ENCODE results near the gene CADM3. TPM values are rescaled to one million over a fixed set of nuclear protein-coding genes. Genes with fewer than 3 reads are reported as not detected.

Gene CADM3
- polyA plus RNA-seq, 3 donors: not detected

DNA sequence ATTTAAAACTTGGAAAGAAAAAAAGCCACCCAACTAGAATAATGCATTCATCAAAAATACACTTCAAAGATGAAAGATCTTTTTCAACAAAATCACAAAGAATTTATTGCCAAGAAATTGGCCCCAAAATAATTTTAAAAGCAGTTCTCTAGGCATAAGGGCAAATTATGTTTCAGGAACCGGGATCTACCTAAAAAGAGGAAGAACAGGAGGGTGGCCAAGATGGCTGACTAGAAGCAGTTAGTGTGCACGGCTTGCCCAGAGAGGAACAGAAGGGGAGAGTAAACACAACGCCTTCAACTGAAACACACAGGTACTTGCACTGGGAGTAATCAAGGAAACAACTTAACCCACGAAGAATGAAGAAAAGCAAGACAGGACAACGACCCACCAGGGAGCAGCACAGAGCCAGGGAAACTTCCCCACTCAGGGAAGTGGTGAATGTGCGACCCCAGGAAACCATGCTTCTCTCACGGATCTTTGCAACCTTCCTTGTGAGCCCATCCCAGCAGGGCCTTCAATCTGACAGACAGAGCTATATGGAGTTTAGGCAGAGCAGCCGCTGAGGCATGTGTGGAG, 79.3 kb downstream of the CADM3 start:
- H3K27ac Mint-ChIP-seq: peak overlapping the region in 2 of 7 donors; percentile 16 to 27
- H2AFZ ChIP-seq (ENCODE audit: insufficient read depth, low read depth, low read length, poor library complexity, severe bottlenecking): peak overlapping the region; percentile 54

More for the DNA sequence above, 79.3 kb downstream of the CADM3 start:
- 81% methylated on average over 5 of the region's 8 CpGs for WGBS (ENCODE audit: insufficient coverage)
- Histone ChIP-seq H4K20me1 (ENCODE audit: insufficient read depth, low read length) (no peaks in the 10 kb centered on the region), H3K27me3 (ENCODE audit: control insufficient read depth in 2 of 2, insufficient read depth in 2 of 2, low read length in 2 of 2) (no peaks in the 10 kb centered on the region), H3K9me3 (replicated peaks in 1 of 2; ENCODE audit: control insufficient read depth in 1 of 2, insufficient read depth in 1 of 2, low read length in 2 of 2) (peaks cover 14 to 19% of the 10 kb centered on the region in 2 donors), H3K4me2 (replicated peaks; ENCODE audit: extremely low read depth, low read length, poor library complexity, severe bottlenecking) (peak overlapping the region; percentile 28), H3K4me3 (replicated peaks in 1 of 3; ENCODE audit: low read depth in 2 of 3, low read length in 3 of 3) (peak overlapping the region in 1 of 3 experiments; percentile 16), H3K27ac (ENCODE audit: low read depth in 1 of 2, low read length in 2 of 2) (no peak overlapping the region), H3K36me3 (replicated peaks in 1 of 2; ENCODE audit: control insufficient read depth in 1 of 2, insufficient read depth in 2 of 2, low read length in 2 of 2) (no peaks in the 10 kb centered on the region), H3K4me1 (ENCODE audit: control insufficient read depth in 1 of 2, insufficient read depth in 2 of 2, low read length in 2 of 2) (no peaks in the 10 kb centered on the region), H3K79me2 (ENCODE audit: insufficient read depth, low read length) (no peaks in the 10 kb centered on the region), H3K9ac (ENCODE audit: insufficient read depth, low read length, poor library complexity, severe bottlenecking) (no peak overlapping the region)
- Mint-ChIP-seq H3K4me3 (peak overlapping the region in 1 of 2 donors; percentile 9), H3K27me3 (ENCODE audit: low read depth in 3 of 3) (peaks cover 0 to 2% (median 0%) of the 10 kb centered on the region in 3 donors), H3K4me1 (peaks cover 12% of the 10 kb centered on the region), H3K9me3 (peaks cover 21 to 38% (median 32%) of the 10 kb centered on the region in 7 donors), H3K36me3 (peaks cover 0 to 3% of the 10 kb centered on the region in 2 donors)
- TF ChIP-seq CTCF (IDR thresholded peaks at IDR 0.05): no peak
- intact Hi-C loops (cut with micrococcal nuclease): no loop called here
- peak; percentile 10 to 23 (median 12) for DNase-seq

Small RNA genes lying within 50 kb of the gene (small RNA-seq; reads per million reads assigned to genes)
- not detected for gene RNA5SP60 (ENCODE audit: insufficient read length, low read depth)

Other genes with a start within 250 kb of the CADM3 start
- under 1 TPM in 2 of 3 donors, not detected in 1; 0.15 to 0.44 TPM for gene PYHIN1, start 240.1 kb upstream of the CADM3 start, polyA plus RNA-seq
- 10 to 100 TPM; 64.8 to 99.7 (median 80.1) TPM for gene IFI16, start 161.7 kb upstream of the CADM3 start, polyA plus RNA-seq
- gene AIM2, start 94.8 kb upstream of the CADM3 start, polyA plus RNA-seq: 1 to 10 TPM; 6.1 to 9.8 (median 9.0) TPM
- gene ACKR1, start 33.3 kb downstream of the CADM3 start, polyA plus RNA-seq: under 1 TPM in 1 of 3 donors, not detected in 2; 0.14 TPM
- 10 to 100 TPM in 2 of 3 donors, 1 to 10 TPM in 1; 8.4 to 29.6 (median 11.8) TPM for gene FCER1A, start 130.7 kb downstream of the CADM3 start, polyA plus RNA-seq